Measurements from ENCODE around the gene ATP6V1A. TPM values are rescaled to one million over a fixed set of nuclear protein-coding genes. Genes with fewer than 3 reads are reported as not detected.

ATP6V1A gene
- total and polyA plus RNA-seq, 7 donors, result 15.0 to 34.6 (median 22.2) TPM

DNA sequence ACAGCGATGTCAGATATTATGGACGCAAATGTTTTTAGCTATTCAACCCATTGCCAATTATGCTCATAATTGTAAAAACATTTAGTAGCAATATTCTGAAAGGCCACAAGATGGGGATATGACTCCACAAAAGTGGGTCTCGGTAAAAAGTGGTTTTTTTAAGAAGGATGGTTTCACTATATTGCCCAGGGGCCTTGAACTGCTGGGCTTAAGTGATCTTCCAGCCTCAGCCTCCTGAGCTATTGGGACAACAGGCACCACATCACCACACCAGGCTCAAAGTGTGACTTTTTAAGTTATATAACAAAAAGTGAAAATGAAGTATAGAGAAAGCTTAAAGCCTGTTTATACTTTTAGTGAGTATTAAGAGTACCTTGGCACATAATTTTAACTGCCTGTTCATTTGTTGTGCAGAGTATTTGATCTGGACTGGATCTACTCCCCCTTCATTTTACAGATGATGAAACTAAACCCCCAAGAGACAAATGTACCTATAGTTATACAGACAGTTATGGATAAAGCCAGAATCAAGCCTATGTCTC, 10.2 kb upstream of the ATP6V1A start:
- no peaks in the 10 kb centered on the region for H3K36me3 ChIP-seq
- H3K27me3 ChIP-seq, result no peaks in the 10 kb centered on the region
- 19 to 26% methylated on average over 3 of the region's 3 CpGs for WGBS, 2 donors
- intact Hi-C loops (cut with DNase I), result loop anchor here (2.0 to 10.0 kb wide), 2 partner anchors 58 to 102 kb away; partner anchors contain the start of gene GRAMD1C
- H3K4me1 ChIP-seq, result peaks cover 0 to 56% (median 27%) of the 10 kb centered on the region in 4 donors
- H3K9me3 ChIP-seq, result no peaks in the 10 kb centered on the region
- TF ChIP-seq EP300 (IDR thresholded peaks at IDR 0.05) (no peak), CTCF (IDR thresholded peaks at IDR 0.05) (peak; percentile 30 to 68 (median 63))
- H3K27ac ChIP-seq, result peak overlapping the region in 2 of 4 donors; percentile 20 to 47
- no peak for DNase-seq
- H3K4me3 ChIP-seq, result no peak overlapping the region

DNA sequence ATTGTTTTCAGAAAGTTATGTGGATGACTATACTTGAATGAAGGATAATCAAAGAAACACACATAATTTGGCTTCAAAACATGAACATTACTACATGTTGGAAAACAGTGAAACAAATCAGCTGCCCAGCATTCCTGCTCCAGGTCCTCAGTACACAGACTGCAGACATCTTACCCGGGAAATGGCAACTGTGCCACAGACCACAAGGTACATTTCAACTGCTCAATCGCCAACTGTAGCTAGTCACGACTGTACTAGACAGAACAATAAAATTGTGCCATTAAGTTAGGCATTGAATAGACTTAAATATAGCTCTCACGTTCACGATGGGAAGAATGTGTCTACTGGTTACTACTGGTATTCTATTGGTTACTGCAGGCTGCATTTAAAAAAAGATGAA, 5.7 kb upstream of the ATP6V1A start:
- WGBS, 2 donors, result 38 to 65% methylated on average over 5 of the region's 5 CpGs
- intact Hi-C loops (cut with DNase I), result loop anchor here (10.0 kb wide), 1 partner anchor 596 kb away; no protein-coding TSS in a partner anchor
- Histone ChIP-seq H3K4me1 (peaks cover 0 to 81% (median 40%) of the 10 kb centered on the region in 4 donors), H3K9me3 (no peaks in the 10 kb centered on the region), H3K36me3 (no peaks in the 10 kb centered on the region), H3K27ac (no peak overlapping the region), H3K4me3 (no peak overlapping the region), H3K27me3 (no peaks in the 10 kb centered on the region)
- no peak for DNase-seq
- TF ChIP-seq POLR2AphosphoS5 (IDR thresholded peaks at IDR 0.05) (no peak), EP300 (IDR thresholded peaks at IDR 0.05) (no peak), CTCF (IDR thresholded peaks at IDR 0.05) (no peak), POLR2A (IDR thresholded peaks at IDR 0.05) (no peak)

- DNase-seq, result no peak
- H3K36me3 ChIP-seq, result no peaks in the 10 kb centered on the region
- H3K4me3 ChIP-seq, result no peak overlapping the region
- H3K9me3 ChIP-seq, result no peaks in the 10 kb centered on the region
- TF ChIP-seq CTCF (IDR thresholded peaks at IDR 0.05) (no peak), POLR2A (IDR thresholded peaks at IDR 0.05) (no peak), EP300 (IDR thresholded peaks at IDR 0.05) (no peak), POLR2AphosphoS5 (IDR thresholded peaks at IDR 0.05) (no peak)
- intact Hi-C loops (cut with DNase I), result loop anchor here (10.0 kb wide), 1 partner anchor 597 kb away; no protein-coding TSS in a partner anchor
- no peak overlapping the region for H3K27ac ChIP-seq
- H3K27me3 ChIP-seq, result no peaks in the 10 kb centered on the region
- H3K4me1 ChIP-seq, result peaks cover 0 to 75% (median 35%) of the 10 kb centered on the region in 4 donors
- 10 to 51% methylated on average over 1 of the region's 1 CpG for WGBS, 2 donors
Observed at GRCh38 chr3:113741620-113742019, 5.2 kb upstream of the ATP6V1A start.

- Histone ChIP-seq H3K4me3 (no peak overlapping the region), H3K4me1 (peaks cover 0 to 71% (median 36%) of the 10 kb centered on the region in 4 donors), H3K36me3 (no peaks in the 10 kb centered on the region), H3K27ac (peak overlapping the region in 2 of 4 donors; percentile 94 to 98), H3K27me3 (no peaks in the 10 kb centered on the region), H3K9me3 (no peaks in the 10 kb centered on the region)
- DNase-seq, result no peak
- intact Hi-C loops (cut with DNase I), result loop anchor here (10.0 kb wide), 1 partner anchor 598 kb away; no protein-coding TSS in a partner anchor
- 45 to 62% methylated on average over 7 of the region's 7 CpGs for WGBS, 2 donors
- TF ChIP-seq POLR2AphosphoS5 (IDR thresholded peaks at IDR 0.05) (no peak), POLR2A (IDR thresholded peaks at IDR 0.05) (no peak), EP300 (IDR thresholded peaks at IDR 0.05) (no peak), CTCF (IDR thresholded peaks at IDR 0.05) (no peak)
Observed at GRCh38 chr3:113743006-113743630, 3.7 kb upstream of the ATP6V1A start.
